HFF-Myc (cell line): ENCODE results near the gene MAML2.

ENCODE experiments used
- DNase-seq: peaks from one replicate; pipeline ENCODE4 v3.0.0-alpha.2; 2011; ENCODE audit warnings: low read depth; ENCODE audit errors: extremely low read depth
- H3K4me3 ChIP-seq: replicated peaks from 2 replicates; pipeline ENCODE4 v1.5.1; 2011; ENCODE audit warnings: low read depth, mild to moderate bottlenecking, control low read depth, low read length
- CTCF ChIP-seq: IDR thresholded peaks from 2 replicates; pipeline ENCODE4 v1.5.1; 2012; ENCODE audit warnings: mild to moderate bottlenecking, low read depth, low read length, control low read depth; ENCODE audit errors: missing control alignments

Gene MAML2

GRCh38 chr11:96054870-96055705 is 287.9 kb downstream of the MAML2 start:
- H3K4me3 ChIP-seq = no peak overlapping the region

GRCh38 chr11:96052921-96053651 is 289.9 kb downstream of the MAML2 start:
- H3K4me3 ChIP-seq = no peak overlapping the region
- no peak for TF ChIP-seq CTCF
- DNase-seq = no peak

More at GRCh38 chr11:96054870-96055705, 287.9 kb downstream of the MAML2 start:
- DNase-seq = no peak
- peak; percentile 44 for TF ChIP-seq CTCF

- TF ChIP-seq CTCF = no peak
- no peak overlapping the region for H3K4me3 ChIP-seq
- DNase-seq = no peak
These were observed 291.2 kb downstream of the MAML2 start for GRCh38 chr11:96051820-96052219.

GRCh38 chr11:96050435-96051182 is 292.4 kb downstream of the MAML2 start:
- H3K4me3 ChIP-seq = no peak overlapping the region
- no peak for DNase-seq
- peak; percentile 11 for TF ChIP-seq CTCF

GRCh38 chr11:96049426-96049825 is 293.6 kb downstream of the MAML2 start:
- no peak for TF ChIP-seq CTCF
- no peak overlapping the region for H3K4me3 ChIP-seq
- DNase-seq = no peak

GRCh38 chr11:96045622-96046456 is 297.2 kb downstream of the MAML2 start:
- no peak overlapping the region for H3K4me3 ChIP-seq
- TF ChIP-seq CTCF = peak; percentile 39
- peak; percentile 61 for DNase-seq
